Natural killer cell (primary cell): Measurements from ENCODE around the gene TPH2. TPM values are rescaled to one million over a fixed set of nuclear protein-coding genes. Genes with fewer than 3 reads are reported as not detected.

Experiments used
- ATAC-seq, 3 donors: fragments of 150-1000 bp in 2 of 3; fragments of 200-7000 bp in 1 of 3; cut with Tn5 transposase; 1 replicate in 1 of 3; 2 replicates in 2 of 3; pipeline ENCODE4 v1.10.0; 2021; ENCODE audit warnings: mild to moderate bottlenecking in 2 of 3, moderate library complexity in 2 of 3
- DNase-seq, 2 donors: peaks; one replicate each; pipeline versions ENCODE4 v3.0.0 to v3.0.0-alpha.2; 2013 to 2021; ENCODE audit warnings: mixed read lengths in 1 of 2
- H3K27ac ChIP-seq: one replicate; pipeline ENCODE4 v1.5.1; 2013; ENCODE audit warnings: mild to moderate bottlenecking, low read length
- H3K27me3 ChIP-seq: one replicate; pipeline ENCODE4 v1.6.1; 2013; ENCODE audit warnings: low read length; ENCODE audit not compliant: control insufficient read depth, insufficient read depth
- H3K36me3 ChIP-seq: one replicate; pipeline ENCODE4 v1.6.1; 2013; ENCODE audit warnings: low read length; ENCODE audit not compliant: control insufficient read depth, insufficient read depth
- H3K4me1 ChIP-seq: one replicate; pipeline ENCODE4 v1.6.1; 2013; ENCODE audit warnings: low read length; ENCODE audit not compliant: control insufficient read depth, insufficient read depth
- H3K4me3 ChIP-seq: one replicate; pipeline ENCODE4 v1.5.1; 2013; ENCODE audit warnings: low read length
- H3K9me3 ChIP-seq: one replicate; pipeline ENCODE4 v1.6.1; 2013; ENCODE audit warnings: low read length; ENCODE audit not compliant: control insufficient read depth, insufficient read depth
- H3K27ac Mint-ChIP-seq, 2 donors: one replicate each; pipeline ENCODE4 v1.8.0; 2022; ENCODE audit warnings: mild to moderate bottlenecking in 2 of 2, mixed read lengths in 2 of 2, moderate library complexity in 1 of 2
- H3K27me3 Mint-ChIP-seq, 2 donors: one replicate each; pipeline ENCODE4 v1.8.0; 2022; ENCODE audit warnings: low read depth in 2 of 2, mixed read lengths in 2 of 2
- H3K36me3 Mint-ChIP-seq: one replicate; pipeline ENCODE4 v1.8.0; 2022; ENCODE audit warnings: mixed read lengths
- H3K4me1 Mint-ChIP-seq, 2 donors: one replicate each; pipeline ENCODE4 v1.8.0; 2022; ENCODE audit warnings: mixed read lengths in 2 of 2
- H3K4me3 Mint-ChIP-seq: one replicate; pipeline ENCODE4 v1.8.0; 2022; ENCODE audit warnings: mild to moderate bottlenecking, moderate library complexity, mixed read lengths
- H3K9me3 Mint-ChIP-seq, 2 donors: one replicate each; pipeline ENCODE4 v1.8.0; 2022; ENCODE audit warnings: mixed read lengths in 2 of 2
- WGBS: methylation state at CpG from one replicate; pipeline ENCODE4 v1.1.7; 2013; ENCODE audit warnings: missing lambda C conversion rate; ENCODE audit not compliant: insufficient coverage; 5-methylcytosine and 5-hydroxymethylcytosine counted together
- intact Hi-C: fragments of 100-400 bp; cut with micrococcal nuclease; formaldehyde crosslinking; loops from one replicate; pipeline ENCODE4 v1.14.2; 2022
- total RNA-seq, 4 donors: library from RNA; stranded (reverse); fragments of 120-200 nt in 1 of 4; gene quantifications; one replicate each; pipeline versions ENCODE4 v1.2.3 to v1.2.4, GENCODE V29; 2013 to 2022
- TF ChIP-seq, protein P1 (sequence below): fragments of 200-600 bp; IDR thresholded peaks from one replicate; pipeline ENCODE4 v1.8.0; 2022; ENCODE audit warnings: antibody characterized with exemption

Gene TPH2
- total RNA-seq, 3 donors from 2014 or later (not counting 1 experiment from before 2014, with no cell fraction given): not detected

DNA sequence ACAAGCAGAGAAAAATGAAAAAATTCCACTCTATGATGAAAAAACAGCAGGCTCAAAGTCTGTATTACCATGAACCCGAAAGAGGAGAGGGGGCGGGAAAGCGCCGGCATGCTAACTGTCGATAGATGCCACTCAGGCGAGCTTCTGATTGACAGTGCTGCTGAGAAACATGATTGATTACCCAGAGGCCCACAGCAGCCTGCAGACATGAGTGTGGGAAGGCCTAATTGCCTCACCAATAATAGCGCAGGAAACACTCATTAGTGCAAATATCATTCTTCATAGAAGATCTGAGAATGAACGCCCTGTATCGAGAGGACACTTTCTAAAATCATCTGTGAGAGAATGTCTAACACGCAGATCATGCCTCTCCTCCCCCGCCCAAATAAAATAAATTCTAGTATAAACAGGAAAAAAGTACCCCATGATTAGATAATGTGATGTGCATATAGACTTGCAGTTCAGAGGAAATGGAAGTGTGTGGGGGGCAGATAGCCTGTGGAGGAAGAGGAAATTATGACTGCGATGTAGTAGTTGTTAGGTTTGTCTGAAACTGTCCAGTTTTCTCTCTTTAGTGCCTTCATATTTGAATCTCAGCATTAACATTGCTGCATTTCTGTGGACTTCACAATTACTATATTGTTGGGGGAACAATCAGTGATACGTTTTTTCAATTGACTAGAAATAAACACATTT lies 15.6 kb downstream of the TPH2 start:
- Histone ChIP-seq H3K9me3 (no peaks in the 10 kb centered on the region), H3K4me1 (no peaks in the 10 kb centered on the region), H3K36me3 (no peaks in the 10 kb centered on the region), H3K27me3 (no peaks in the 10 kb centered on the region), H3K4me3 (no peak overlapping the region), H3K27ac (no peak overlapping the region)
- DNase-seq (no peak), ATAC-seq (no peak)
- no peaks in the 10 kb centered on the region for H3K4me1 Mint-ChIP-seq
- no peak overlapping the region for H3K4me3 Mint-ChIP-seq
- H3K27me3 Mint-ChIP-seq: peaks cover 9 to 11% of the 10 kb centered on the region in 2 donors
- H3K27ac Mint-ChIP-seq: no peak overlapping the region
- no peaks in the 10 kb centered on the region for H3K9me3 Mint-ChIP-seq
- intact Hi-C loops: no loop called here
- TF ChIP-seq, protein P1, sequence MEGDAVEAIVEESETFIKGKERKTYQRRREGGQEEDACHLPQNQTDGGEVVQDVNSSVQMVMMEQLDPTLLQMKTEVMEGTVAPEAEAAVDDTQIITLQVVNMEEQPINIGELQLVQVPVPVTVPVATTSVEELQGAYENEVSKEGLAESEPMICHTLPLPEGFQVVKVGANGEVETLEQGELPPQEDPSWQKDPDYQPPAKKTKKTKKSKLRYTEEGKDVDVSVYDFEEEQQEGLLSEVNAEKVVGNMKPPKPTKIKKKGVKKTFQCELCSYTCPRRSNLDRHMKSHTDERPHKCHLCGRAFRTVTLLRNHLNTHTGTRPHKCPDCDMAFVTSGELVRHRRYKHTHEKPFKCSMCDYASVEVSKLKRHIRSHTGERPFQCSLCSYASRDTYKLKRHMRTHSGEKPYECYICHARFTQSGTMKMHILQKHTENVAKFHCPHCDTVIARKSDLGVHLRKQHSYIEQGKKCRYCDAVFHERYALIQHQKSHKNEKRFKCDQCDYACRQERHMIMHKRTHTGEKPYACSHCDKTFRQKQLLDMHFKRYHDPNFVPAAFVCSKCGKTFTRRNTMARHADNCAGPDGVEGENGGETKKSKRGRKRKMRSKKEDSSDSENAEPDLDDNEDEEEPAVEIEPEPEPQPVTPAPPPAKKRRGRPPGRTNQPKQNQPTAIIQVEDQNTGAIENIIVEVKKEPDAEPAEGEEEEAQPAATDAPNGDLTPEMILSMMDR: no peak
- no peaks in the 10 kb centered on the region for H3K36me3 Mint-ChIP-seq
- 76% methylated on average over 10 of the region's 13 CpGs for WGBS

DNA sequence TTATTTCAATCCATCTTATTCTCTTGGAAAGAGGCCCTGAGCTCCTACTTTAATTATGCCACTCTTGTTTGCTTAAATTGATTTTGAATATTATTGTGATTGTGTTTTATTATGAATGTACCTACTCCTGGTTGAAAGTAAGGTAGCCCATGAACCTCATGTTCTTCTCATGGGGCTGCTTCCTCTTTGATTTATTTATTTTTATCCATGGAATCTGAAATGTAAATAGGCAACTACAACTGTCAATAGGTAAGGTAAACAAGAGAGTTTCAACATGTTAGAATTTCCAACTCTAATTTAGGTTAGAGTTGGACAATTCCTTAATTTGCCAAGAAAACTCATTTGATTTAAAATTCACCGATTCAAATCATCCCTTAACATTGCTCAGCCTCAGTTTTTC lies 16.2 kb downstream of the TPH2 start:
- Mint-ChIP-seq H3K4me1 (no peaks in the 10 kb centered on the region), H3K27ac (no peak overlapping the region), H3K36me3 (no peaks in the 10 kb centered on the region), H3K4me3 (no peak overlapping the region), H3K27me3 (peaks cover 11 to 16% of the 10 kb centered on the region in 2 donors), H3K9me3 (no peaks in the 10 kb centered on the region)
- Histone ChIP-seq H3K27ac (no peak overlapping the region), H3K9me3 (no peaks in the 10 kb centered on the region), H3K4me3 (no peak overlapping the region), H3K4me1 (no peaks in the 10 kb centered on the region), H3K36me3 (no peaks in the 10 kb centered on the region), H3K27me3 (no peaks in the 10 kb centered on the region)
- TF ChIP-seq, protein P1: no peak
- no peak for ATAC-seq
- WGBS: no CpG with 5 or more reads among the region's 1 CpG
- no peak for DNase-seq
- intact Hi-C loops: no loop called here

DNA sequence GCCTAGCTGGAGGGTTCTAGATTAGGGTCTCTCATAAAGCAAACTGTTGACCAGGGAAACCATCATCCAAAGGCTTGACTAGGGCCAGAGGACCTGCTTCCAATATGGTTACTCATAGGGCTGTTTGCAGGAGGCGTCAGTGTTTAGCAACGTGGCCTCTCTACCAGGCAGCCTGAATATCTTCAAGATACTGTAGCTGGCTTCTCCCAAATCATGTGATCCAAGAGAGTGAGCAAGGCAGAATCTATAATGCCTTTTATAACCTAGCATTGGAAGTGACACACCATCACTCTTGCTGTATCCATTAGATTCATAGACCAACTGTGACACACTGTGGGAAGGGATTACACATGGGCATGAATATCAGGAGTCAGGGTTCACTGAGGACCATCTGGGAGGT lies 17.3 kb downstream of the TPH2 start:
- Histone ChIP-seq H3K9me3 (no peaks in the 10 kb centered on the region), H3K4me3 (no peak overlapping the region), H3K27ac (no peak overlapping the region), H3K4me1 (no peaks in the 10 kb centered on the region), H3K36me3 (no peaks in the 10 kb centered on the region), H3K27me3 (no peaks in the 10 kb centered on the region)
- Mint-ChIP-seq H3K36me3 (no peaks in the 10 kb centered on the region), H3K4me3 (no peak overlapping the region), H3K9me3 (no peaks in the 10 kb centered on the region), H3K4me1 (no peaks in the 10 kb centered on the region), H3K27me3 (peaks cover 9 to 19% of the 10 kb centered on the region in 2 donors), H3K27ac (no peak overlapping the region)
- ATAC-seq (no peak), DNase-seq (no peak)
- intact Hi-C loops: no loop called here
- 84% methylated on average over 2 of the region's 2 CpGs for WGBS
- TF ChIP-seq, protein P1: no peak

DNA sequence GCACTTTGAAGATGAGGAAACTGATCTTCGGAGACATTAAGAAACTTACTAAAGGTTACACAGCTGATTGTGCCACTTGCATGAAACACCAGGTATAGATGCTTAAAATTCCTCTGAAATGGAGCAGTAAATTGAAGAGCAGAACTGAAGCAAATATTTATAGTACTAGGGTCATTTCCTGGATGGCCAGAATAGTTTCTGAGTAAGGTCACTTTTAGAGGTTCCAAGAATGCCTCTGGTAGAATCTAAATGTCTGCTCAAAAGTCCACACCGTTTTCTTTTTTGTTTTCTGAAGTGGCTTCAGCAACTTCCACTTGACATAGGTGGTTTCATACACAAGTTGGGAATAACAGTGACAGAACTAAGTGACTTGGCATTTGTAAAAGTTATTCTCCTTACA lies 19.4 kb downstream of the TPH2 start:
- Histone ChIP-seq H3K9me3 (no peaks in the 10 kb centered on the region), H3K4me1 (no peaks in the 10 kb centered on the region), H3K36me3 (no peaks in the 10 kb centered on the region), H3K27me3 (no peaks in the 10 kb centered on the region), H3K27ac (no peak overlapping the region), H3K4me3 (no peak overlapping the region)
- Mint-ChIP-seq H3K9me3 (no peaks in the 10 kb centered on the region), H3K27ac (no peak overlapping the region), H3K36me3 (no peaks in the 10 kb centered on the region), H3K4me1 (no peaks in the 10 kb centered on the region), H3K4me3 (no peak overlapping the region), H3K27me3 (peaks cover 5 to 16% of the 10 kb centered on the region in 2 donors)
- TF ChIP-seq, protein P1: no peak
- ATAC-seq (no peak), DNase-seq (no peak)
- WGBS: 60% methylated on average over 1 of the region's 2 CpGs
- intact Hi-C loops: no loop called here
